Measurements from ENCODE around the gene ALLC. TPM values are rescaled to one million over a fixed set of nuclear protein-coding genes. Genes with fewer than 3 reads are reported as not detected.

Gene ALLC
- total RNA-seq, 1 donor from 2014 or later: not detected

- no peak overlapping the region for H3K27ac ChIP-seq
- no peak overlapping the region for H3K4me3 ChIP-seq
- no peak for ATAC-seq
- intact Hi-C loops (cut with DNase I): no loop called here
- no peaks in the 10 kb centered on the region for H3K9me3 ChIP-seq
- peak; percentile 58 for DNase-seq
- H3K4me1 ChIP-seq: peaks cover 5% of the 10 kb centered on the region
- TF ChIP-seq CTCF (IDR thresholded peaks at IDR 0.05): no peak
- H3K36me3 ChIP-seq: no peaks in the 10 kb centered on the region
- no peaks in the 10 kb centered on the region for H3K27me3 ChIP-seq
These were observed 8.4 kb upstream of the ALLC start for GRCh38 chr2:3649581-3649980.

- no peak for TF ChIP-seq CTCF (IDR thresholded peaks at IDR 0.05)
- Histone ChIP-seq H3K4me1 (peaks cover 5% of the 10 kb centered on the region), H3K27me3 (no peaks in the 10 kb centered on the region), H3K36me3 (no peaks in the 10 kb centered on the region), H3K4me3 (no peak overlapping the region), H3K9me3 (no peaks in the 10 kb centered on the region), H3K27ac (no peak overlapping the region)
- DNase-seq: no peak
- intact Hi-C loops (cut with DNase I): no loop called here
- ATAC-seq: no peak
These were observed 7.7 kb upstream of the ALLC start for GRCh38 chr2:3650140-3650920.

GRCh38 chr2:3651691-3652648 lies 6.0 kb upstream of the ALLC start:
- Histone ChIP-seq H3K27me3 (no peaks in the 10 kb centered on the region), H3K36me3 (no peaks in the 10 kb centered on the region), H3K27ac (peak overlapping the region; percentile 71), H3K9me3 (no peaks in the 10 kb centered on the region), H3K4me1 (peaks cover 5% of the 10 kb centered on the region), H3K4me3 (peak overlapping the region; percentile 39)
- DNase-seq: no peak
- ATAC-seq: peak; percentile 35
- no peak for TF ChIP-seq CTCF (IDR thresholded peaks at IDR 0.05)
- intact Hi-C loops (cut with DNase I): no loop called here

- intact Hi-C loops (cut with DNase I): no loop called here
- H3K36me3 ChIP-seq: no peaks in the 10 kb centered on the region
- no peak for TF ChIP-seq CTCF (IDR thresholded peaks at IDR 0.05)
- DNase-seq (no peak), ATAC-seq (no peak)
- H3K27me3 ChIP-seq: no peaks in the 10 kb centered on the region
- H3K9me3 ChIP-seq: no peaks in the 10 kb centered on the region
- H3K27ac ChIP-seq: no peak overlapping the region
- H3K4me1 ChIP-seq: peaks cover 5% of the 10 kb centered on the region
- no peak overlapping the region for H3K4me3 ChIP-seq
These were observed 4.9 kb upstream of the ALLC start for GRCh38 chr2:3652896-3653625.

GRCh38 chr2:3654011-3654410 lies 4.0 kb upstream of the ALLC start:
- intact Hi-C loops (cut with DNase I): no loop called here

More at GRCh38 chr2:3654011-3654410, 4.0 kb upstream of the ALLC start:
- Histone ChIP-seq H3K4me1 (peaks cover 8% of the 10 kb centered on the region), H3K9me3 (no peaks in the 10 kb centered on the region), H3K4me3 (no peak overlapping the region), H3K27me3 (no peaks in the 10 kb centered on the region), H3K36me3 (no peaks in the 10 kb centered on the region), H3K27ac (no peak overlapping the region)
- TF ChIP-seq CTCF (IDR thresholded peaks at IDR 0.05): no peak
- ATAC-seq (no peak), DNase-seq (no peak)

Data from upper lobe of right lung (tissue), 1 donor.